ENCODE data around the gene PIEZO2. TPM values are rescaled to one million over a fixed set of nuclear protein-coding genes. Genes with fewer than 3 reads are reported as not detected.
A peak's percentile ranks its signal among the peaks of the same experiment; 100 is the strongest.
"Not testable (repeated sequence)": the region's sequence is repeated elsewhere in the genome, so short reads cannot be mapped to it uniquely, and the experiment has no call there.

The PIEZO2 gene
- total RNA-seq, 1 donor from 2014 or later, result 0.30 TPM

GRCh38 chr18:10846657-10847407, 302.5 kb downstream of the PIEZO2 start:
- DNase-seq (ENCODE audit: low read depth), result no peak

DNA sequence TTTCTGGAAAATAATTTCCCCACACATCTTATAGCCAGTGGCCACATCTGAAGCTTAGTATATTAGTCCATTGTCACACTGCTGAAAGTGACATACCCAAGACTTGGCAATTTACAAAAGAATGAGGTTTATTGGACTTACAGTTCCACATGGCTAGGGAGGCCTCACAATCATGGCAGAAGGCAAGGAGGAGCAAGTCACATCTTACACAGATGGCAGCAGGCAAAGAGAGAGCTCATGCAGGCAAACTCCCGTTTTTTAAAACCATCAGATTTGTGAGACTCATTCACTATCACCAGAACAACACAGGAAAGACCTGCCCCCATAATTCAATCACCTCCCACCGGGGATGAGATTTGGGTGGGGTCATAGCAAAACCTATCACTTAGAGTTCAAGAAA, 303.3 kb downstream of the PIEZO2 start:
- DNase-seq (ENCODE audit: low read depth), result not testable (repeated sequence)

DNA sequence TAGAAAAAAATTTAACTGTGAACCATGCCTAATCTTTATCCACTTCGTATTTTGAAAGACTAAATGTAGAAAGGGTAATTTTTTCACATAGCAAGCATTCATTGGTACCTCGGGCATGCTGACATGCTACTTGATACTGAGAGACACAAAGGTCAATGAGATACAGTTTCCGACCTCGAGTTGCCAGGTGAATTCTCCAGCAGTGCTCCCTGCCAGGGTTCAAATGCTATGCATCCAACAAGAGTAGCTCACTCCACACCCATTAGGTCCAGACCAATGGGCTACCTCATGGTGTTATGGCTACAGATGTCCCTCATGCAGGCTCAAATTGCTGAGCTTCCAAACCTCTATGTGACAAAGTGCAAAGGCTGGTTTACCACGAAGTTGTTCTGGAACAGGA, 305.8 kb downstream of the PIEZO2 start:
- DNase-seq (ENCODE audit: low read depth), result no peak

DNA sequence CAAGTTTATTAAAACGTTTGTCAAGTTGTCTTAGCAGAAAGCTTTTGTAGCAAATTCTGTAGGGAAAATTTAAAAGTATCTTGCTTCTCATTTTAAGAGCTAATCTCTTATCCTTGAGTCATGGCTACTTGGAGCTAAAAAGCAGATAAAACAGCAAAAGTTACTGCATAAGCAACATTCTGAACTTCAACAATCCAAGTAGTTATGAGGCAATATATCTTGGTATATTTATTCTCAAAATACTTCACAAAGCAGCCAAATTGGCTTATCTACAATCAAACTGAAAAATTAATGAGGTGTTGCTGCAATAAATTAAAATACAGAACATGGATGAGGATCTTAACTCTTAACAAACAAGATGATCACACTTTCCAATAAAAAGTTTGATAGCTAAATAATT, 306.5 kb downstream of the PIEZO2 start:
- no peak for DNase-seq (ENCODE audit: low read depth)

DNA sequence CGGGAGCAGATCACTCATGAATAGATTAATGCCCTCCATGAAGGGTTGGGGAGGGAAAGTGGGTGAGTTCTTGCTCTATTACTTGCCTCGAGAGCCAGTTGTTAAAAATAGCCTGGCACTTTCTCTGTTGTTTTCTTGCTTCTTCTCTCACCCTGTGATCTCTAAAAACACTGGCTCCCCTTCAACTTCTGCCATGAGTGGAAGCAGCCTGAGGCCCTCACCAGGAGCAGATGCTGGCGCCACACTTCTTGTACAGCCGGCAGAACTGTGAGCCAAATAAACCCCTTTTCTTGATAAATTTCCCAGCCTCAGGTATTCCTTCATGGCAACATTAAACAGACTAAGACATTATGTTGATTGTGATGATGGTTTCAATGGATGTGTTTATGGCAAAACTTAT, 307.0 kb downstream of the PIEZO2 start:
- DNase-seq (ENCODE audit: low read depth), result no peak

DNA sequence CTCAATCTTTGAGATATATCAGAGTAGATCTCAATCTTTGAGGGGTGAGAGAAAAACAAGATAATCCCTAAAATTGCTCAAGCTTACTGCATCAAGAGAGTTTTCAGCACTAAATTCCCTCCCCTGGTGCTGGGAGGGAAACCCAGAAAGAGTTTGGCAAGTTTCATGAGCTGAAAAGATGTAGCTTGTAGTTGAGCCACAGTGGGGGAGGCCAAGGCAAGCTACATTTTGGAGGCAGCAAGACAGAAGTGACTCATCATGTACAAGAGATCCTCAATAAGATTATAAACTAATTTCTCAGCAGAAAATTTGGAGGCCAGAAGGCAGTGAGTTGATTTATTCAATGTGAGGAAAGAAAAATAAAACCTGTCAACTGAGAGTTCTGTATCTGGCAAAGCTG, 308.2 kb downstream of the PIEZO2 start:
- DNase-seq (ENCODE audit: low read depth), result no peak

DNA sequence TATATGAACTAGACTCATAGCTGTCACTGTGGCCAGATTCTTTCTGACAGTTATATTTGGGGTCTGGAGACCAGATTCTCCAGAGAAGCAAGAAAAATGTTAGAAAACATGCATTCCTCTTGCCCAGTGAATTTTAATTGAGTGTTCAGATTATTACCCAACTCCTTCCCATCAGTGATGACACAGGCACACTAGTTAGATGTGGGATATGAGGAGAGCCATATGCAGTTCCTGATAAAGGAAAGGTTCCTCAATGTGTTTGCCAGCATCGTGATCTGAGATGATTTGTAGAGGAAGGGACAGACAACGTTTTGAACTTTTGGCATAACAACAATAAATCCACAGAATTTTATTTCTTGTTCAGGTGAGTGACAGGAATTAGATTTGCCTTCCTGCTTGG, 308.6 kb downstream of the PIEZO2 start:
- no peak for DNase-seq (ENCODE audit: low read depth)

DNA sequence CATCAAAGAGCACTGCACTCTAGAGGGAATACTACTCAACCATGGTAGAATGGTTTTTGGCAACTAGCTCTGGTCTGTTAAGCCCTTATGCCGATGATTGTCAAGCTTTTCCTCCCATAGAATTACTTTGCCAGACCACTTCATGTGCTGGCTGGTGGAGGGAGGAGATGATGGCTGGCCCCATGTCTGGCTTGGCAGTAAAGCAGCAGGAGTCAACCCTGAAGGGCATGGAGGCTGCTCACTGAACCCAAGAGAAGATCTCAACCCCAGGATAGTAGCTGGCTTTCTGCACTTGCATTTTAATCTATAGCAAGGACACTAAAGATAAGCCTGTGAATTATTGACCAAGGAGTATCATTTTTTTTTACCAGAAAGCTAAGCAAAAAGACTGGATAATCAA, 309.9 kb downstream of the PIEZO2 start:
- DNase-seq (ENCODE audit: low read depth), result no peak

DNA sequence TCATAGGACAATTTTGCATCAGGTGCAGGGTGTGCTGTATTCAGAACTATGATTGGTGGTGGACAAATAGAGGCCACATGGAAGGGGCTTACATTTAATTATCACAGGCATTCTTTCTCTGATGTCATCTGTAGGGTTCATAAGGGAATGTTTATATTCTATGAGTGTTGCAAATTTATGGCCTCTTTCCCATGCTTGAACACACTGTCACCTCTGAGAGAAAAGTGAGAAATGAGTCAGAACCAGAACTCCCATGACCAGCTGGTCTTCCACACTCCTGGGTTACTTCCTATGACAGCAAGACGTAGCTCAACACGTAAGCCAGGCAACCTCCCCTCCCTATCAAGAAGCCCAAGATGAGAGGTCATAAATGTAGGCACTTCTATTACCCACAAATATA, 310.8 kb downstream of the PIEZO2 start:
- no peak for DNase-seq (ENCODE audit: low read depth)

GRCh38 chr18:10834128-10834815, 315.1 kb downstream of the PIEZO2 start:
- no peak for DNase-seq (ENCODE audit: low read depth)

- DNase-seq (ENCODE audit: low read depth), result no peak
Observed at GRCh38 chr18:10833656-10834055, 315.7 kb downstream of the PIEZO2 start.

- DNase-seq (ENCODE audit: low read depth), result no peak
Observed at GRCh38 chr18:10826400-10826799, 323.0 kb downstream of the PIEZO2 start.

- no peak for DNase-seq (ENCODE audit: low read depth)
Observed at GRCh38 chr18:10822456-10822855, 326.9 kb downstream of the PIEZO2 start.

DNA sequence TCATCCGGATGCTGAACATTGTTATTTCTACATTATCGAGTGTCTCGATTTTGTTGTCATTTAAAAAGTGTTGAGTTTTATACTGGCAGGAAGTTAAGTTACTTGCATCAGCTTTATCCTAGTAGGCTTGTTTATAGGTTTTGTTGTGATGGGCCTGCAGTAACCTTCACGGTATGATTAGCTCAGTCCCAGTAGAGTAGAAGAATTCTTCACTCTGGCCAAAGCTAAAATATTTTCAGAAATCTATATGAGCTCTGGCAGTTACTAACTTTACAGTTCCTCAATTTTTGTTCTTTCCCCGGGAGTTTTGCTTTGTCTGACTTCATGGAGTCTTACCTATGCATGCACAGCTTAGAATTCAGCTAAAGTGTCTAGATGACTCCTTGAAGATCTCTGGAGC, 328.7 kb downstream of the PIEZO2 start:
- DNase-seq (ENCODE audit: low read depth), result no peak

GRCh38 chr18:10814336-10814735, 335.0 kb downstream of the PIEZO2 start:
- DNase-seq (ENCODE audit: low read depth), result no peak

DNA sequence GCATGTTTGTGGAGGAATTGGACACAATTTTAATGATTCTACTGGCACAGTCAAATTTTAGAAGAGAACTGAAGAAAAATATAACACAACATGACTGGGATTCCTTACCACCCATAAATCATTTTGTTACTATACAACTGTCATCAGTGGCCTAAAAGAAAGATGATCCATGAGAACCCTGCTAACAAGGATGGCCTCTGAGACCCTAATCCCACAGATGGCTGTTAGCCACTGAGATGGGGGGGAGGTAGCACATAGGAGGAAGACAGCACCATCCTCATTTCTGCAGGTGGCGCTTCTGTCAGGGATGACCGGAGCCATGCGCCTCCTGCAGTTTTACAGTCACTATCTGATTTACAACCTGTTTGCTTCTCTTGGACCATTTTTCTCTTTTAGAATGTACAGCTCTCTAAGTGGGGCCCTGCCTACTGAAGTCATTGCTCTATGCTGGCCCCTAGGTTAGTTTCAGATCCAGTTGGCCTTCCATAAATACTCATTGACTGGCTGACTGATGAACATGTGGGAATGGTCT, 343.7 kb downstream of the PIEZO2 start:
- DNase-seq (ENCODE audit: low read depth), result no peak

DNA sequence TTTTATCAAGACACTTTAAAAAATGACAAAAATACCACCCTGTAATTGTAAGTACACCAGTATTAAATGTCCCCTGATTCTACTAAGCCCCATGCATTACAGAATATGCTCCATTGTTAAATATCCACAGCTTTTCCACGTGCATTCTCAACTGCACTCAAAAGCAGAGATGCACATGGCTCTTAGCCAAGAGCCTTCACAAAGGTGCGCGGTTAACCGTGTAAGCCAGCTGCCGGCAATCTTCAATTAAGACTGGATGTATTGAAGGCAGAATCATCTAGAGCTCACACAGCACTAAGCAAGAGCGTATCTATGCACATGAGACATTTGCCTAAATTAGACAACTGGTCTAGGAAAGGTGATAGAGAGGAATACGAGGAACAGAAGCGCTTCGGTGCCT, 345.2 kb downstream of the PIEZO2 start:
- no peak for DNase-seq (ENCODE audit: low read depth)

- peak; percentile 72 for DNase-seq (ENCODE audit: low read depth)
Observed at GRCh38 chr18:10798727-10799550, 350.4 kb downstream of the PIEZO2 start.

DNA sequence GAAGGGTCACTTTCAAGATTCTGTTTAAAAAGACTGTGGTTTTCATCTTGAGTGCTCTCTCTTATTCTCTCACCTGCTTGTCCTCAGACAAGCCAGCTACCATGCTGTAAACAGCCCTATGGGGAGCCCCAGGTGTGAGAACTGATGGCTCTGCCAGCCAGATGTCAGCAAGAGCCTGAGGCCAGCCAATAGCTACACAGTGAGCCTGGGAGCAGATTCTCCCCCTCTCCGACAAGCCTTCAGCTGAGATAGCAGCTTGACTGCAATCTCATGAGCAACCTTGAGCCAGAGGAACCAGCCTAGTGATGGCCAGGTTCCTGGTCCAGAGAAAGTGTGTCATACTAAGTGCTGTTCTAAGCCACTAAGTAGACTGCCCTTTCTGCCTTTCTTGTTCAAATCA, 351.5 kb downstream of the PIEZO2 start:
- DNase-seq (ENCODE audit: low read depth), result no peak

DNA sequence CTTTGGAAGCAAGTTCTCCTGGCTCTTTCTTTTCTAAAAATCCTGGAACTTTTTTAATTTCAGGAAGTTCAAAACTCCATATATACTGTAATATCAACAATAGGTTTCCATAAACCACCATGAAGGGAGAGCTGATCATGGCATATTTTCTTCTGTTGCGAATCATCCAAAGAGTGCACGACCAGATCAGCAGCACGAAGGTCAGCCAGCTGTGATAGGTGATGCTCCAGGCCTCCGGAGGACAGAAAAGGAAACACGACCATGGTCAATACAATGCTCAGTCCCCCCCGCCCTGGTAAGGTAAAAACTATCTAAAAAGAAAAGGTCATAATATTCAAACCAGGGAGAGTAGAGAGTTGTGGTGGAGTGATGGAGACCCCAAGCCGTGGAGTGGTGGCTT, 354.6 kb downstream of the PIEZO2 start:
- DNase-seq (ENCODE audit: low read depth), result no peak

DNA sequence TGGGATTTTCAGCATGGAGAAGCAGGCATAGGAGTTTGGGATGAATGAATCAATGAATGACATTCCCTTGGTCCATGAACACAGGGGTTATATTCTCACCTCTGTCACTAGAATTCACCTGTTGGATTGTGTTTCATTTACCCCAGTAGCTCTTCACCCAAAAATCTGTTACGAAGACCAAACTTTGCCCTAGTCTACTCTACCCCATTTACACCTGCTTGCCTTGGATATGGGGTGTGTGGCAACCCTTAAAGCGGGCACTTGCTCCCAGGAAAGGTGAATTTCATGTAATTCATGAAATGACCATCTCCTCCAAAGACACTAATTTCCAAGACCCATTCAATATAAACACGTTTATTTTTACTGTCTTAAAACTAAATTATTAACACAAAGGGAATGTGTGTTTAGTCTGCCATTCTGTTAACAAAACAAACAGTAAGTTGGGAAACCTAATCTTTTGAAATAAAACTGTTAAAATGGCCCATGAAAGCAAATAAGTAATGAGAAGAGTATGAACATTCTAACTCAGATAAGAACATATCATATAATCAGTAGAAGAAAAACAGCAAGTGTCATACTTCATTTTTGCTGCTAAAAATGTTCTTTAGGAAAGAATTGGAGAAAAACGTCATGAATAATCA, 355.5 kb downstream of the PIEZO2 start:
- DNase-seq (ENCODE audit: low read depth), result no peak

DNA sequence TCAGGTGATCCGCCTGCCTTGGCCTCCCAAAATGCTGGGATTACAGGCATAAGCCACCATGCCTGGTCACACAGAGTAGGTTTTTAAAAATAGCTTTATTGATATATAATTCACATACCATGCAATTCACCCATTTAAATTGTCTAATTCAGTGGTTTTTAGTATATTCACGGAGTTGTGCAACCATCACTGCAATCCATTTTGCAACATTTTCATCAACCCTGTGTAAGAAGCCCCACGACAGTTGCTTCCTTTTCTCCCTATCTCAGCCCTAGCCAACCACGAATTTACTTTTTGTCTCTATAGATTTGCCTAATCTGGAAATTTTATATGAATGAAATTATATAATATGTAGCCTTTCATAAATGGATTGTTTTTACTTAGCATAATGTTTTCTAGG, 357.2 kb downstream of the PIEZO2 start:
- no peak for DNase-seq (ENCODE audit: low read depth)

All from renal cortical epithelial cell (primary cell).